HG02970 (cell line): ENCODE measurements around the gene SMOC2.

Experiments
- ATAC-seq: cut with Tn5 transposase; IDR thresholded peaks from one replicate; pipeline ENCODE4 v1.9.1; 2021; ENCODE audit warnings: mild to moderate bottlenecking, moderate library complexity, moderate number of reproducible peaks; ENCODE audit not compliant: unreplicated experiment, low FRiP score

Gene SMOC2

DNA sequence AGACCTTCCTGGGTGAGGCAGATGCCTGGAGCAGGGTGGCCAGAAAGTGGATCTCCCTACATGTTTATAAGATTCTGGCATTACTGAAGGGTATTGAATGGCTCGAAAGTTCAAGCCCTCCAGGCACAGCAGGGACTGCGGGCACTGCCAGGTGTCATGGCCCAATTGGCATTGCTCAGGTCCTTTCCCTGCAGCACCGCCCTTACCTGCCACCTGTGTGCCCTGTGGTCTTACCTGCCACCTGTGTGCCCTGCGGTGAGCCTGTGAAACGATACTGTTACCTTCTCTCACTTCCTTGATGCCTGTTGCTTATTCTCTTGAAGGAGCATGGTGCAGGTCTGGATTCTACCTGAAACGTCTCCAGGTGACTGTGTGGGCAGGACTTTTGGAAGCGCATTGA is 32.2 kb downstream of the SMOC2 start:
- no peak for ATAC-seq

DNA sequence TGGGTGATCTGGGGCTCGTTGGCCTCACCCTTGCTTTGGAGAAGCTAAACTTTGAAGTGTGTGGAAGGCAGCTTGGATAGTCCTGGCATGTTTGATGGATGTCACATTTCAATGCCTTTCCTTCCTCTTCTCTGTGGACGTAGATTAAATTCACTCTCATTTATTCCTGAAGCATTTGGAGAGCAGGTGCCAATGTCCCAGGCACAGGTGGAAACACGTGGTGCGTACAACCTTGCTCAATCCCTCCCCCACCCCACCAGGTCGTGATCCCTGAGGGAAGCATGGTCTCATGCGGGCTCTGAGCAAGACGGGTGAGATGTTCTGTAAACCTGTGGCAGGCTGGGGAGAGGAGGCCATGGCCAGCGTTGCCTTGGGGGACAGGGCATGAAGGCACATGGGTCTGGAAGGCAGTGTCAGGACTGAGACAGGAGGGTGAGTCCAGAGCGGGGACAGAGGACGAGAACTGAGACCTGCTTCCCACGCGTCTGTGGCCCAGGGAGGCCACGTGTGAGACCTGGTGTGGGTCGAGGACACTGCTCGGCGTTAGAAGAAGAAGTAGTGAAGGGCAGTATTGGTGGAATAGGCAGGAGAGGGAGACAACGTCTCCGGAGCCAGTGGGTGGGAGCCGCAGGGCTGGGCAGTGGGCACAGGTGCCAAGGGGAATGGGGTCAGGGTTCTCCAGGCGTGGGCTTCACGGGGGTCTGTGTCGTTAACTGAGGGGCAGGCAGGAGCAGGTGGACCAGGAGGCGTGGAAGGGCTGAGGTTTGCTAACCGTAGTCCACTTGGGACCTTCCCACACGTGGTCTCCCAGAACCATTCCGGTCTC is 34.4 kb downstream of the SMOC2 start:
- ATAC-seq: no peak

DNA sequence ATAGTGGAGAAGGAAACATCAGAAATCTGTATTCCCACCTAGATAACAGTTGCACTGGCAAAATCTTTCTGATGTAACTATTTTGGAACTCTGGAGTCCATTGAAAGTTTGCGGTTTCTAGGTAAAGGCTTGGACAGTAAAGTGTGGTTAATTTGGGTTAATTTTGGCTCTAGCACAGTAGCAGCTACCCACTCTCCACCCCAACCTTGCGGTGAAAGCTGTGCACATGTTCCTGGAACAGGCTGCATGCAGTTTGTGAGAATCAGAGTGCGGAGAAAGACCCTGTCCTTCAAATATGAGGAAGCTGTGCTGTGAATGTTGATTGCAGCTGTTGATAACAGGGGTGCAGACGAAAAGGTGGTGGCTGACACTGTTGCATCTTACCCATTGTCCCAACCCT is 38.4 kb downstream of the SMOC2 start:
- ATAC-seq: no peak

GRCh38 chr6:168480481-168480880 is 39.5 kb downstream of the SMOC2 start:
- no peak for ATAC-seq

DNA sequence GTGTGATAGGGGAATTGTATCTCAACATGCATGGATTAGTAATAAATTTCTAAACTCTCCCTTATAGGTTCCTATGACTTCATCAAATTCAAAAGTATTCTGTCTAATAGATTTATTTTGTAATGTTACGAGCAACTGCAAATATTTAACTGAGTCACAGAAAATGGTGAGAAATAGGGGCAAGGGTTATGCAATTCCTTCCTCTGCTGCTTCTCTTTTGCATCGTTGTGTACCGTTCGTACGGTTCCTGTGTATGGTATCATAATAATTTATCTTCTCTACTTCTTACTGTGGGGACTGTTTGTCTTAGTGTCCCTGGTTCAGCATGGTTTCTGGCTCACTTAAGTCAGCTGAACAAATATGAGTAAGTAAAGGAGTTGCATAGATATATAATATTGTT is 44.8 kb downstream of the SMOC2 start:
- ATAC-seq: no peak

- no peak for ATAC-seq
Observed at GRCh38 chr6:168490757-168491156, 49.8 kb downstream of the SMOC2 start.

DNA sequence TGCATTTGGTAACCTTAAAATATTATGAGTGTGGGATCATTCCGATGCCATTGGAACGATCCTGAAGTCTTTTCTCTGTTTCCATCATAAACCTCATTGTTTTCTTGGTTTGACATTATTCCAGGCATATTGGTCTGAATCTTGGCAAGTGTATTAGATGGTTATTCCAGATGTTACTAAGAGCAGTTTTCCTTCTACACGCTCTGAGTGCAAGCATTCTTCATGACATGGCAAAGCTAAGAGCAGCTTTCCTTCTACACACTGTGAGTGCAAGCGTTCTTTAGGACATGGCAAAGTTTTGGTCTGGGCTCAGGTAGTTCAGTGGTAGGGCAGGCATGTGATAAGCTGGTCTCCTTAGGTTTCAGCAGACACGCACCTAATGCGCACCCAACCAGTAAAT is 53.0 kb downstream of the SMOC2 start:
- ATAC-seq: no peak

DNA sequence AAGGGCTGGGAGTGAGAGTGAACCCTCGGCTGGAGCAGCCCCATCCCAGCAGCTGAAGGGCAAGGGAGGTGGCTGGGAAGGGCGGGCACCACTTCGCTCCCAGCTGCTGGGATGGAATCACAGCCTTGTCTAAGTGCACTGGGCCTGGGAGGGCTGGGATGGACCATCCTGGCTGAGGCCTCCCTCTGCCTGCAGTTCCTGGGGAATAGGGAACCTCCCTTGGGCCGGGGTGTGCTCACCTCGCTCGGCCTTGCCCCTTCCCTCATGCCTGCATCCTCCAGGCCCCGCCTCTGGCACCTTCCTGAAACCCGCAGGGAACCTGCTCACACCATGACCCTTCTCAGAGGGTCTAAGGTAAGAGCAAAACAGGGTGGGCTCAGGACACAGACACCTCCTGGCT is 53.7 kb downstream of the SMOC2 start:
- no peak for ATAC-seq

DNA sequence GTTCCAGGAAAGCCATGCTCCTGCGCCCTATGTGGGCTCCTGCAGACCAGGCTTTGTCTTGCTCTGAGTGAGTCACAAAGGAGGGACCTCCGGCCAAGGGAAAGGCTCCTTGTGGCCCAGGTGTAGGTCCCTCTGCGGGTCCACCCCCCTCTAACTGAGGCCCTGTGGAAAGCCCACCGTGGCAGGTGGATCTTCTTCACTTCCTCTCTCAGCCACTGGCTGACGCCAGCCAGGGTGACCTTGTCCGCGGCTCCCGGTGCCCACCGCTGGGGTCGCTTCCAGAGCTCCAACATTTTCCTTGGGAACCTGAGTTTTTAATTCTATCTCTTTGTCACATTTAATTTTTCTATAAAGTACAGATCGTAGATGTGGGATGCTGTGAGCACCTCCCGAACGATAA is 54.1 kb downstream of the SMOC2 start:
- ATAC-seq: no peak

DNA sequence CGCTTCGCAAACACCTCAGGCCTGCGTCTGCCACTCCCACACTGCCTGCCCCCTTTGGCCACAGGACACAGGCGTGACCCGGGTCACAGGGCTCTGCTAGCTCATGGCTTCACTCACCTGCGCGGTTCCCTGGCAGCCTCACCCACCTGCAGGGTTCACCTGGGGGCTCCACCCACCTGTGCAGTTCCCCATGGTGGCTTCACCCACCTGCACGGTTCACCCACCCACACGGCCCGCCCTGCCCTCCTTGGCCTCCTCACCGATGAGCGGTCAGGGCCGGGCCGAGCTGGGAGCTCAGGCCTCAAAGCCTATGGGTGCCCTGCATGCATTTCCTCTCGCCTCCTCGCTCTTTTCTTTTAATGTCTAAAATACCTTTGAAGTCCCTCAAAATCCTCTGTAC is 54.7 kb downstream of the SMOC2 start:
- no peak for ATAC-seq

- ATAC-seq: no peak
Observed at GRCh38 chr6:168496139-168496996, 55.4 kb downstream of the SMOC2 start.

GRCh38 chr6:168496997-168497331 is 56.0 kb downstream of the SMOC2 start:
- no peak for ATAC-seq

GRCh38 chr6:168497381-168497780 is 56.4 kb downstream of the SMOC2 start:
- no peak for ATAC-seq

DNA sequence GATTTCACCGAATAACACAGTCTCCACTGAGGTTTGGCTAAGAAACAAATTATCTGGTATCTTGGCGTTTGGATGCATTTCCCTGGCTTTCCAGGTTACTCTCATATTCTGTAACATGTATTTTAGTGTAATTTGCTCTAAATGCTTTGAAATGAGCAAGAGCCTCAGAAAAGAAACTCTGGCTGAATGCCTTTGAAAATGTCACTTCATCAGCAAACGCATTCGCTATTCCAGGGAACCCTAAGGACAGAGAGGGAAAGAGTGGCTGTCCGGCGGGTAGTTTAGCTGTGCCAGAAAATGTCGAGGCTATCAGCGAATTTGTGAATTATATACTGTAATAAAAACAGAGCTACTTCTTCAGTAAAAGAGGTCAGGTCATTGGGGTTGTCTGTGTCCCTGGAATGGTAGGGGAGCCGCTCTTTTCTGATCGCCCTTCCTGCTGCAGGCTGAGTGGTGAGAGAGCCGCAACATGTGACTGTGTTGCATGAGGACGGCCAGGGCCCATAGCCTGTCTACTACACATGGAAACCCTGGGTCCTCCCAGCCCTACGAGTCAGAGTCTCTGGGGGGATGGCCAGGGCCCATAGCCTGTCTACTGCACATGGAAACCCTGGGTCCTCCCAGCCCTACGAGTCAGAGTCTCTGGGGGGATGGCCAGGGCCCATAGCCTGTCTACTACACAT is 57.3 kb downstream of the SMOC2 start:
- no peak for ATAC-seq

DNA sequence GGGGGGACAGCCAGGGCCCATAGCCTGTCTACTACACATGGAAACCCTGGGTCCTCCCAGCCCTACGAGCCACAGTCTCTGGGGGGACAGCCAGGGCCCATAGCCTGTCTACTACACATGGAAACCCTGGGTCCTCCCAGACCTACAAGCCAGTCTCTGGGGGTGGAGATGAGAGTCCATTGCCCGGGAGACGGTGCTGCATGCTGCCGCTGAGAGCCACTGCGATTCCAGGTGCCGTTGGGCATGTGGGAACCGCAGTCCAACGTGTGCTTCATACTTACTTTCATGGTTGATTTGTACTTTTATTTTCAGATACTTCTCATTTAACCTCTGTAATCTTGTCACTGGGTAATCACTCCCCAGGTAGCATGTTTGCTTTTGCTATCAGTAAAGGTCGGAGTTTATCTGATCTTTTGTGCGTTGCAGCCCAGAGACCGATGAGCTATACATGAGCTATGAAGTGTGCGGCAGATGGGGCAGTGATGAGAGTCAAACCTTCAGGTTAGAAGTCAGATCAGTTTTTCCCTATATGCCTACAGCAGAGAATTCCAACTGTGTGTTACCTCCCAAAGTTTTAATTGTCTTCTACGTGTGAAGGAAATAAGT is 58.2 kb downstream of the SMOC2 start:
- no peak for ATAC-seq

GRCh38 chr6:168500519-168500918 is 59.5 kb downstream of the SMOC2 start:
- ATAC-seq: no peak

DNA sequence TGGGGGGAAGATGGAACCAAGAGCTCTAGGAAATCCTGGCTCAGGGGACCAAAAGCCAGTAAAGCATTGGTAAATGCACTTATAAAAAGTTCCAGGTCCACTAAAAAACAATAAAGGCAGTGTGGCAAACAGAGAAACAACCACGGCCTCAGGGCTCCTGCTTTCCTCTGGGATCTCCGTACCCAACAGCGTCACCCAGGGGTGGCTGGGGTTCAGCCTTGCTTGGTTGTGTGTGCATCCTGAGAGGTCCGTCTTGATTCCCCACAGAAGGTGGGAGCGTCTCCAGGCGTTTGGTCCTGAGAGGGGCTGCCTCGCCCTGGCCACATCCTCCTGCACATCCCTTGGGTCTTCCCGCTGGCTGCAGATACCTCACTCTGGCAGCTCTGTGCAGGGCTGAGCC is 60.6 kb downstream of the SMOC2 start:
- ATAC-seq: no peak

GRCh38 chr6:168504366-168504765 is 63.4 kb downstream of the SMOC2 start:
- ATAC-seq: no peak

GRCh38 chr6:168506460-168506859 is 65.5 kb downstream of the SMOC2 start:
- ATAC-seq: no peak

DNA sequence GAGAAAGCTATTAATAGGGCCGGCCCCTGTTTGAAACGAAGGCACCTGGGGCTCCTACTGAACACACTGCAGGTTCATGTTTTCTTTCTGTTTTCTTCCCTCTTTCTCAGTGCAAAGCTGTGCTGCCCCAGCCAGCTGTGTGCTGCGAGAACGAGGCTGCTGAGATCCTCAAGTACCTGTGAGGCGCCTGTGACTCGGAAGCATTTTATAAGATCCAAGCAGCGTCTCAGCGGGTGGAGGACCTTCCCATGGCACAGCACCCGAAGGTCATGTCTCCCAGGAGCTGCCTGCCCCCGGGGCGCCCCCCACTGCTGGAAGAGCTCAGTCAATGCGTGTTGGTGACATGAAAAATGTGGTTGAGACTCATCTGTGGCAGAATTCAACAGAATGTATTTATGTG is 66.3 kb downstream of the SMOC2 start:
- ATAC-seq: no peak

- no peak for ATAC-seq
Observed at GRCh38 chr6:168507730-168508129, 66.7 kb downstream of the SMOC2 start.
